Measurements from ENCODE around the gene S1PR1. TPM values are rescaled to one million over a fixed set of nuclear protein-coding genes. Genes with fewer than 3 reads are reported as not detected.
A peak's percentile ranks its signal among the peaks of the same experiment; 100 is the strongest.
"Not testable (repeated sequence)": the region's sequence is repeated elsewhere in the genome, so short reads cannot be mapped to it uniquely, and the experiment has no call there.

Gene S1PR1
- total RNA-seq, 1 donor = 9.4 TPM

GRCh38 chr1:101219924-101220870, 16.6 kb upstream of the S1PR1 start:
- DNase-seq (ENCODE audit: low read depth in 2 of 3, low spot score in 2 of 3) = no peak

GRCh38 chr1:101220906-101221305, 15.9 kb upstream of the S1PR1 start:
- DNase-seq (ENCODE audit: low read depth in 2 of 3, low spot score in 2 of 3) = no peak

GRCh38 chr1:101221945-101222429, 14.8 kb upstream of the S1PR1 start:
- DNase-seq (ENCODE audit: low read depth in 2 of 3, low spot score in 2 of 3) = no peak

GRCh38 chr1:101227837-101228236, 9.0 kb upstream of the S1PR1 start:
- DNase-seq (ENCODE audit: low read depth in 2 of 3, low spot score in 2 of 3) = no peak

- no peak for DNase-seq (ENCODE audit: low read depth in 2 of 3, low spot score in 2 of 3)
These were observed 8.2 kb upstream of the S1PR1 start for GRCh38 chr1:101228424-101229134.

GRCh38 chr1:101232182-101232581, 4.6 kb upstream of the S1PR1 start:
- not testable (repeated sequence) for DNase-seq (ENCODE audit: low read depth in 2 of 3, low spot score in 2 of 3)

- DNase-seq (ENCODE audit: low read depth in 2 of 3, low spot score in 2 of 3) = no peak
These were observed 3.3 kb upstream of the S1PR1 start for GRCh38 chr1:101233495-101233894.

- peak in 2 of 3 donors; percentile 39 to 47 for DNase-seq (ENCODE audit: low read depth in 2 of 3, low spot score in 2 of 3)
These were observed 1.6 kb upstream of the S1PR1 start for GRCh38 chr1:101235216-101235695.

- peak in 1 of 3 donors; percentile 34 for DNase-seq (ENCODE audit: low read depth in 2 of 3, low spot score in 2 of 3)
These were observed 913 bp upstream of the S1PR1 start for GRCh38 chr1:101235696-101236515.

- peak in 1 of 3 donors; percentile 33 for DNase-seq (ENCODE audit: low read depth in 2 of 3, low spot score in 2 of 3)
These were observed 514 bp downstream of the S1PR1 start for GRCh38 chr1:101237229-101237837.

- no peak for DNase-seq (ENCODE audit: low read depth in 2 of 3, low spot score in 2 of 3)
These were observed 1.3 kb downstream of the S1PR1 start for GRCh38 chr1:101238031-101238628.

- peak; percentile 67 to 79 (median 68) for DNase-seq (ENCODE audit: low read depth in 2 of 3, low spot score in 2 of 3)
These were observed 1.9 kb downstream of the S1PR1 start for GRCh38 chr1:101238681-101239094.

GRCh38 chr1:101239095-101240040, 2.5 kb downstream of the S1PR1 start:
- DNase-seq (ENCODE audit: low read depth in 2 of 3, low spot score in 2 of 3) = no peak

GRCh38 chr1:101240041-101240430, 3.2 kb downstream of the S1PR1 start:
- DNase-seq (ENCODE audit: low read depth in 2 of 3, low spot score in 2 of 3) = no peak

GRCh38 chr1:101241485-101242225, 4.8 kb downstream of the S1PR1 start:
- no peak for DNase-seq (ENCODE audit: low read depth in 2 of 3, low spot score in 2 of 3)

- DNase-seq (ENCODE audit: low read depth in 2 of 3, low spot score in 2 of 3) = no peak
These were observed 5.7 kb downstream of the S1PR1 start for GRCh38 chr1:101242324-101243050.

GRCh38 chr1:101243751-101244150, 6.9 kb downstream of the S1PR1 start:
- DNase-seq (ENCODE audit: low read depth in 2 of 3, low spot score in 2 of 3) = no peak
